OCI-LY3 (cell line): ENCODE results near the gene B3GNT2.

Experiments
- H2AFZ ChIP-seq: fragments of 200-600, 300-600 bp; shearing (Covaris generic); 2 replicates; pipeline ENCODE4 v1.6.0; 2014; ENCODE audit warnings: antibody characterized with exemption, low read depth, low read length
- H3K27ac ChIP-seq: fragments of 200-600, 300-600 bp; sonication (generic); 2 replicates; pipeline ENCODE4 v1.5.1; 2014; ENCODE audit warnings: mild to moderate bottlenecking, low read length, moderate library complexity, mixed read lengths
- H3K27me3 ChIP-seq: fragments of 200-600, 300-600 bp; sonication (generic); 2 replicates; pipeline ENCODE4 v1.6.1; 2014; ENCODE audit warnings: low read depth, low read length, mixed read lengths
- H3K36me3 ChIP-seq: fragments of 200-600, 300-600 bp; sonication (generic); replicated peaks from 2 replicates; pipeline ENCODE3; 2014; ENCODE audit warnings: low read depth, low read length, mixed read lengths
- H3K4me1 ChIP-seq: fragments of 300-600, 200-600 bp; sonication (generic); 2 replicates; pipeline ENCODE4 v1.6.1; 2014; ENCODE audit warnings: low read length, mixed read lengths
- H3K4me2 ChIP-seq: fragments of 200-600, 300-600 bp; sonication (generic); 2 replicates; pipeline ENCODE4 v1.6.1; 2014; ENCODE audit warnings: low read length, mixed read lengths
- H3K4me3 ChIP-seq: fragments of 300-600, 200-600 bp; sonication (generic); 2 replicates; pipeline ENCODE4 v1.5.1; 2014; ENCODE audit warnings: antibody characterized with exemption, mild to moderate bottlenecking, low read length, moderate library complexity
- H3K79me2 ChIP-seq: fragments of 300-600, 200-600 bp; shearing (Covaris generic); 2 replicates; pipeline ENCODE4 v1.6.1; 2014; ENCODE audit warnings: mild to moderate bottlenecking, low read length, mixed read lengths
- H3K9ac ChIP-seq: fragments of 300-600, 200-600 bp; shearing (Covaris generic); 2 replicates; pipeline ENCODE4 v1.6.0; 2014; ENCODE audit warnings: mild to moderate bottlenecking, low read length, moderate library complexity
- H3K9me3 ChIP-seq: fragments of 200-600, 300-600 bp; shearing (Covaris generic); 2 replicates; pipeline ENCODE4 v1.6.1; 2014; ENCODE audit warnings: low read length, mixed read lengths; ENCODE audit not compliant: insufficient read depth
- H4K20me1 ChIP-seq: fragments of 200-600, 300-600 bp; sonication (generic); 2 replicates; pipeline ENCODE4 v1.6.1; 2016; ENCODE audit warnings: low read length, mixed read lengths; ENCODE audit not compliant: insufficient read depth
- EZH2phosphoT487 ChIP-seq: fragments of 200-600 bp; shearing (Covaris generic); IDR thresholded peaks from 2 replicates; pipeline ENCODE4 v1.6.1; 2018; ENCODE audit warnings: antibody characterized with exemption, mixed run types, low read depth
- TF ChIP-seq, protein P1 (sequence below): fragments of 200-600, 300-600 bp; sonication (generic); IDR thresholded peaks from 2 replicates; pipeline ENCODE4 v1.5.1; 2014; ENCODE audit warnings: antibody characterized with exemption, low read length, low read depth

Gene B3GNT2

DNA sequence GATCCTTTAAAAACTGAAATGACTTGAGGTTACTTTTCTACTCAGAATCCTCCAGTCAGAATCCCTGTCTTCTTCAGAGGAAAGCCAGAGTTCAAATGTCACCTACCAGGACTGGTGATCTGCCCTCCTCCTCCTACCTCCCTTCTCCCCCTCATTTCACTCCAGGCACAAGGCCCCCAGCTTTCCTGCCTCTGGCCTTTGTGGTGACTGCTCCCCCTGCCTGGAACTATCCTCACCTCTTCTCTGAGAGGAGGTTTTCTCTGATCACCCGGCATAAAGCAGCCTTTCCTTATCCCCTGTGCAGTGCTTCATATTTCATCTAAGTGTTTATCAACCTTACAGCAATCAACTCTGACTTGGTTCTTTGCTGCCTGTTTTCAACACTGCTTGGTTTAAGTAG, 6.8 kb downstream of the B3GNT2 start:
- H3K9me3 ChIP-seq, result no peaks in the 10 kb centered on the region
- H3K4me1 ChIP-seq, result peaks cover 45% of the 10 kb centered on the region
- H3K79me2 ChIP-seq, result peaks cover 100% of the 10 kb centered on the region
- peaks cover 14% of the 10 kb centered on the region for H3K36me3 ChIP-seq
- H3K4me2 ChIP-seq, result no peak overlapping the region
- no peak overlapping the region for H3K9ac ChIP-seq
- no peak overlapping the region for H2AFZ ChIP-seq
- no peak overlapping the region for H3K4me3 ChIP-seq
- no peak overlapping the region for H3K27ac ChIP-seq
- peaks cover 91% of the 10 kb centered on the region for H4K20me1 ChIP-seq
- no peaks in the 10 kb centered on the region for H3K27me3 ChIP-seq
- TF ChIP-seq EZH2phosphoT487, result no peak
- TF ChIP-seq, protein P1, sequence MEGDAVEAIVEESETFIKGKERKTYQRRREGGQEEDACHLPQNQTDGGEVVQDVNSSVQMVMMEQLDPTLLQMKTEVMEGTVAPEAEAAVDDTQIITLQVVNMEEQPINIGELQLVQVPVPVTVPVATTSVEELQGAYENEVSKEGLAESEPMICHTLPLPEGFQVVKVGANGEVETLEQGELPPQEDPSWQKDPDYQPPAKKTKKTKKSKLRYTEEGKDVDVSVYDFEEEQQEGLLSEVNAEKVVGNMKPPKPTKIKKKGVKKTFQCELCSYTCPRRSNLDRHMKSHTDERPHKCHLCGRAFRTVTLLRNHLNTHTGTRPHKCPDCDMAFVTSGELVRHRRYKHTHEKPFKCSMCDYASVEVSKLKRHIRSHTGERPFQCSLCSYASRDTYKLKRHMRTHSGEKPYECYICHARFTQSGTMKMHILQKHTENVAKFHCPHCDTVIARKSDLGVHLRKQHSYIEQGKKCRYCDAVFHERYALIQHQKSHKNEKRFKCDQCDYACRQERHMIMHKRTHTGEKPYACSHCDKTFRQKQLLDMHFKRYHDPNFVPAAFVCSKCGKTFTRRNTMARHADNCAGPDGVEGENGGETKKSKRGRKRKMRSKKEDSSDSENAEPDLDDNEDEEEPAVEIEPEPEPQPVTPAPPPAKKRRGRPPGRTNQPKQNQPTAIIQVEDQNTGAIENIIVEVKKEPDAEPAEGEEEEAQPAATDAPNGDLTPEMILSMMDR, result no peak

DNA sequence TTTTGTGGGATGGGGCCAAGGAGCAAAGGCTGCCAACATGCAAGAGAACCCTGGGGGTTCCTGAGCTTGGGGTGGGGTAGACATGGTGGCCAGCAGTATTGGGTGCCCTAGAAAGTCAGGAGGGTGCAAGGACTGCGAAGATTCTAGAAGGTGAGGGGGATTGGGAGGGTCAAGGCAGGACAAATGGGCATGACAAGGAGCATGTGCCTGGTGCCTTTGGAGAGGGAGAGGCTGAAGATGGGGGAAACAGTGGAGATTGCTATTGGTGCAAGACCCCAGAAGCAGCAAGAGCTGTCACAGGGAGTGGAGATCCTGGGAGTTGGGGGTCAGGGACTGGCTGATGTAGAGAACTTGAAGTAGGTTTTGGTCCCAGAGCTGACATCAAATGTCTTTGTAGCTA, 7.5 kb downstream of the B3GNT2 start:
- Histone ChIP-seq H2AFZ (no peak overlapping the region), H3K4me3 (no peak overlapping the region), H4K20me1 (peaks cover 98% of the 10 kb centered on the region), H3K9me3 (no peaks in the 10 kb centered on the region), H3K79me2 (peaks cover 100% of the 10 kb centered on the region), H3K9ac (no peak overlapping the region), H3K27ac (no peak overlapping the region), H3K4me2 (no peak overlapping the region), H3K4me1 (peaks cover 43% of the 10 kb centered on the region), H3K27me3 (no peaks in the 10 kb centered on the region), H3K36me3 (peaks cover 16% of the 10 kb centered on the region)
- no peak for TF ChIP-seq EZH2phosphoT487
- TF ChIP-seq, protein P1, result no peak

GRCh38 chr2:62204998-62205496, 9.1 kb downstream of the B3GNT2 start:
- no peak overlapping the region for H3K27ac ChIP-seq
- H3K36me3 ChIP-seq, result peaks cover 28% of the 10 kb centered on the region
- no peak for TF ChIP-seq EZH2phosphoT487
- TF ChIP-seq, protein P1, result no peak
- H3K27me3 ChIP-seq, result no peaks in the 10 kb centered on the region
- no peak overlapping the region for H3K4me2 ChIP-seq
- no peaks in the 10 kb centered on the region for H3K9me3 ChIP-seq
- peaks cover 27% of the 10 kb centered on the region for H3K4me1 ChIP-seq
- peaks cover 100% of the 10 kb centered on the region for H4K20me1 ChIP-seq
- H3K4me3 ChIP-seq, result no peak overlapping the region
- peaks cover 100% of the 10 kb centered on the region for H3K79me2 ChIP-seq
- no peak overlapping the region for H2AFZ ChIP-seq
- H3K9ac ChIP-seq, result no peak overlapping the region

GRCh38 chr2:62205554-62205953, 9.6 kb downstream of the B3GNT2 start:
- no peaks in the 10 kb centered on the region for H3K27me3 ChIP-seq
- peaks cover 100% of the 10 kb centered on the region for H3K79me2 ChIP-seq
- H3K27ac ChIP-seq, result no peak overlapping the region
- TF ChIP-seq, protein P1, result no peak
- no peak for TF ChIP-seq EZH2phosphoT487
- peaks cover 22% of the 10 kb centered on the region for H3K4me1 ChIP-seq
- H2AFZ ChIP-seq, result no peak overlapping the region
- no peak overlapping the region for H3K4me3 ChIP-seq
- H4K20me1 ChIP-seq, result peaks cover 100% of the 10 kb centered on the region
- H3K9ac ChIP-seq, result no peak overlapping the region
- no peak overlapping the region for H3K4me2 ChIP-seq
- H3K36me3 ChIP-seq, result peaks cover 29% of the 10 kb centered on the region
- H3K9me3 ChIP-seq, result no peaks in the 10 kb centered on the region
